ENCODE data around the gene NUB1.

Gene NUB1, protein sequence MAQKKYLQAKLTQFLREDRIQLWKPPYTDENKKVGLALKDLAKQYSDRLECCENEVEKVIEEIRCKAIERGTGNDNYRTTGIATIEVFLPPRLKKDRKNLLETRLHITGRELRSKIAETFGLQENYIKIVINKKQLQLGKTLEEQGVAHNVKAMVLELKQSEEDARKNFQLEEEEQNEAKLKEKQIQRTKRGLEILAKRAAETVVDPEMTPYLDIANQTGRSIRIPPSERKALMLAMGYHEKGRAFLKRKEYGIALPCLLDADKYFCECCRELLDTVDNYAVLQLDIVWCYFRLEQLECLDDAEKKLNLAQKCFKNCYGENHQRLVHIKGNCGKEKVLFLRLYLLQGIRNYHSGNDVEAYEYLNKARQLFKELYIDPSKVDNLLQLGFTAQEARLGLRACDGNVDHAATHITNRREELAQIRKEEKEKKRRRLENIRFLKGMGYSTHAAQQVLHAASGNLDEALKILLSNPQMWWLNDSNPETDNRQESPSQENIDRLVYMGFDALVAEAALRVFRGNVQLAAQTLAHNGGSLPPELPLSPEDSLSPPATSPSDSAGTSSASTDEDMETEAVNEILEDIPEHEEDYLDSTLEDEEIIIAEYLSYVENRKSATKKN

DNA sequence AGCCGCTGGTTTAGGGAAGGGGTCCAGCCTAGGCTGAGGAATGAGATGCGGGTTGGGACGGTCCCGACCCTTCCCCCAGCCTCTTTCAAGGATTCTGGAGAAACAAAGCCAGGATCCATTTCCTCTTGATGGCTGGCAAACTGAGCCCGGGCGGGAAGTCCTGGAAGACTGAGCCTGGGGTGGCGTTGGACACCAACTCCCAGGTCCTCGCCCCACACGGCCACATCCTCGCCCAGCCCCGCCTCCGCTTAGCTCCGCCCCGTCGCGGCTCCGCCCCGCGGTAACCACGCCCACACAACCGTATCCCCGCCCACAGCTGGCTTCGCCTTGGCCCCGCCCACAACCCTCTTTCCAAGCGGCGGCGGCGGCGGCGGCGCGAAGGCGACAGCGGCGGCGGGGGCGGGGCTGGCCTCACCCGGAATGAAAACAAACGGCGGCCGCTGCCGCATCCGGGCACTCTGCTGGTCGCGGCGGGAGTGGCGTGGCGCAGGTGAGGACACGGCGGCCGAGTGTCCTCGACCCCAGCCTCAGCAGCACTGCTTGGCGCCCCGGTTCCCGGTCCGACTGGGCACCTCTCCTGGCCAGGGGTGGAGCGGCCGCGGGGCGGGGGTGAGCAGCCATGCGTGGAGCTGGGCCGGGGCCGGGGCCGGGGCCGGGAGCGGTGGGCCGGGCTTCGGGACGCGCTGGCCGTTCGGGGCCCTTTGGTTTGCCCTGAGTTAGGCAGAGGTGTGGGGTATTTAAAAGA, at the start of gene NUB1:
Gene NUB1 (plus strand): TSS at position 456 of the 745 bp plus-strand sequence. CDS start 3,538 bp downstream, outside the sequence.
- TF ChIP-seq, protein P1, sequence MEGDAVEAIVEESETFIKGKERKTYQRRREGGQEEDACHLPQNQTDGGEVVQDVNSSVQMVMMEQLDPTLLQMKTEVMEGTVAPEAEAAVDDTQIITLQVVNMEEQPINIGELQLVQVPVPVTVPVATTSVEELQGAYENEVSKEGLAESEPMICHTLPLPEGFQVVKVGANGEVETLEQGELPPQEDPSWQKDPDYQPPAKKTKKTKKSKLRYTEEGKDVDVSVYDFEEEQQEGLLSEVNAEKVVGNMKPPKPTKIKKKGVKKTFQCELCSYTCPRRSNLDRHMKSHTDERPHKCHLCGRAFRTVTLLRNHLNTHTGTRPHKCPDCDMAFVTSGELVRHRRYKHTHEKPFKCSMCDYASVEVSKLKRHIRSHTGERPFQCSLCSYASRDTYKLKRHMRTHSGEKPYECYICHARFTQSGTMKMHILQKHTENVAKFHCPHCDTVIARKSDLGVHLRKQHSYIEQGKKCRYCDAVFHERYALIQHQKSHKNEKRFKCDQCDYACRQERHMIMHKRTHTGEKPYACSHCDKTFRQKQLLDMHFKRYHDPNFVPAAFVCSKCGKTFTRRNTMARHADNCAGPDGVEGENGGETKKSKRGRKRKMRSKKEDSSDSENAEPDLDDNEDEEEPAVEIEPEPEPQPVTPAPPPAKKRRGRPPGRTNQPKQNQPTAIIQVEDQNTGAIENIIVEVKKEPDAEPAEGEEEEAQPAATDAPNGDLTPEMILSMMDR (conservative IDR thresholded peaks at IDR 0.05) = no peak
- H3K27ac ChIP-seq = peak within 1 kb of the TSS; percentile 82

DNA sequence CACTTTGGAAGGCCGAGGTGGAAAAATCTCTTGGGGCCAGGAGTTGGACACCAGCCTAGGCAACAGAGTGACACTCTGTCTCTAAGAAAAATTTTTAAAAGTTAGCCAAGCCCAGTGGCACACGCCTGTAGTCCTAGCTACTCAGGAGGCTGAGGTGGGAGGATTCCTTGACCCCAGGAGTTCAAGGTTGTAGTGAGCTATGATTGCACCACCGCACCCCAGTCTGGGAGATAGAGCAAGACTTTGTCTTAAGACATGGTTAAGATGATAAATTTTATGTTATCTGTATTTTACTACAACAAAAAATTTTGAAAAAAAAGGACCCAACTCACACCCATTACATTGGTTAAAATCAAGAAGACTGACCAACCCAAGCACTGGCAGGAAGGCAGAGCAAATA, 48.8 kb upstream of the NUB1 start:
- no peak overlapping the region for H3K27ac ChIP-seq
- TF ChIP-seq, protein P1 (conservative IDR thresholded peaks at IDR 0.05) = no peak

DNA sequence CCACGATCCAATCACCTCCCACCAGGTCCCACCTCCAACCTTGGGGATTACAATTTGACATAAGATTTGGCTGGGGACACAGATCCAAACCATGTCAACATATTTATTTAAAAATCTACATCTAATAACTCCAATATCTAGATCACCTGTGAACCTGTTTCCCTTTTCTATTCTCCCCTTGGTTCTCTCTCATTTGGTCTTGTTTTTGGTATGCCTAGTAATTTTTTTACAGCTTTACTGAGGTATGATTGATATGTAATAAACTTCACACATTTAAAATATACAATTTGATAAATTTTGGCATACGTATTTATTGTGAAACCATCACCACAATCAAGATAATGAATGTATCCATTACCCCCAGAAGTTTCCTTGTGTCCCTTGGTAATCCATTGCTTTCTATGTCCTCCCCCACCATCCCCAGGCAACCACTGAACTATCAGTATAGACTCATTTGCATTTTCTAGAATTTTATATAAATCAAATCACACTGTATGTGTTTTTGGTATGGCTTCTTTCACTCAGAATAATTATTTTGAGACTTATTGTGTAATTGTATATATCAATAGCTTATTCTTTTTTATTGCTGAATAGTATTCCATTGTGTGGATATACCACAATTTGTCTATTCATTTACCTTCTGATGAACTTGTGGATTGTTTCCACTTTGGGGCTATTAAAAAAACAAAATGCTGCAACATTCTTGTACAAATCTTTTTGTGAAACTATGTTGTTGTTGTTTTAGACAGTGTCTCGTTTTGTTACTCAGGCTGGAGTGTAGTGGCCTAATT, 45.2 kb upstream of the NUB1 start:
- TF ChIP-seq, protein P1 (conservative IDR thresholded peaks at IDR 0.05) = no peak
- H3K27ac ChIP-seq = no peak overlapping the region

DNA sequence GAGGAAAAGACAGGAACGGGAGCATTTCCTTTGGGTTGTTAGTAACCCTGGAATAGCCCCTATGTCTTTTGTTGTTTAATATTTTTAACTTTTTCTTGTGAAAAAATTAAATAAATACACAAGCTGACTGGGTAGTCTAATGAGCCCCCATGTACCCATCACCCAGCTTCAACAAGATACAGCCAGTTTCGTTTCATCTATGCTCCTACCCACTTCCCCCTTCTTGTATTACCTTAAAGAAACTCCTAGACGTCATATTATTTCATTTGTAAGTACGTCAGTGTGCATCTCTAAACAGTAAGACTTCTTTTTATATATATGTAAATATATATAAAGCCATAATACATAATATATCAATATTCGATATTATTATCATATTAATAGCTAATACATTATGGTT, 42.8 kb upstream of the NUB1 start:
- no peak overlapping the region for H3K27ac ChIP-seq
- TF ChIP-seq, protein P1 (conservative IDR thresholded peaks at IDR 0.05) = no peak

DNA sequence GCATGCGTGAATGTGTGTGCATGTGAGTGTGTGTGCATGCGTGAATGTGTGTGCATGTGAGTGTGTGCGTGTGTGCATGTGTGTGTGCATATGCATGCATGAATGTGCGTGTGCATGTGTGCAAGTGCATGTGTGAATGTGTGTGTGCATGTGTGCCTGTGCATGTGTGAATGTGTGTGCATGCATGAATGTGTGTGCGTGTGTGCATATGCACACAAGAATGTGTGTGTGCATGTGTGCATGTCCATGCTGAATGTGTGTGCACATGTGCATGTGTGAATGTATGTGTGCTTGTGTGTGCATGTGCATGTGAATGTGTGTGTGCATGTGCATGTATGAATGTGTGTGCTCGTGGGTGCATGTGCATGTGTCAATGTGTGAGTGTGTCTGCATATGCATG, 42.1 kb upstream of the NUB1 start:
- no peak overlapping the region for H3K27ac ChIP-seq
- TF ChIP-seq, protein P1 (conservative IDR thresholded peaks at IDR 0.05) = no peak

DNA sequence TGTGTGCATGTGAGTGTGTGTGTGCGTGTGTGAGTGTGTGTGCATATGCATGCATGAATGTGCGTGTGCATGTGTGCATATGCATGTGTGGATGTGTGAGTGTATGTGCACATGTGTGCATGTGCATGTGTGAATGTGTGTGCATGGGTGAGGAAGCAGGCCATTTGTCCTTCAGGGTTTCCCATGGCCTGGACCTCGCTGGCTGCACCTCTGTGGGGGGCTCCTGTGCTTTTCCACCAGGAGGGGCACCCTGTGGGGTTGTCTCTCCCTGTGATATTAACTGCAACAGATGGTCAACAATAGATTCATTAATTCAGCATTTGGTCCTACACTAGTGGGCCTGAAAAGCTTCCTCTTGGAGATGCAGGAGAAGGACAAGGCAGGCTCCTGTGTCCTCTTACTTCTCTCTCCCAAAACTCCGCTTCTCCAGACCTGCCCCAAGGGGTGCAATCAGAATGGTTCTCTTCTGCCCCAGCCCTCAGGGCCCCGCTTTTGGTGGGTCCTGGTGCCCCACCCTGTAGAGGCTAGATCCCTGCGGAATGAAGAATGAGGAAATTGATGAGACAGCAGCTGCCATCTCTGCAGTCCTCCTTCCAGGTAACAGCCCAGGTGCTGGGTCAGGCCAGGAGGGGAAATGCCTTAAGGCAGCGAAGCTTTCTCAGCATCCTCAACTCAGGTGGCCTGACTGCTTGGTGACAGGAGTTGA, 41.5 kb upstream of the NUB1 start:
- TF ChIP-seq, protein P1 (conservative IDR thresholded peaks at IDR 0.05) = no peak
- no peak overlapping the region for H3K27ac ChIP-seq

Measured in VCaP (cell line).